ENCODE data around the gene PLB1. TPM values are rescaled to one million over a fixed set of nuclear protein-coding genes. Genes with fewer than 3 reads are reported as not detected.

The PLB1 gene
- total RNA-seq, 1 experiment from 2014 or later, result 0.40 TPM

- no peak overlapping the region for H2AFZ ChIP-seq (ENCODE audit: low read length)
- TF ChIP-seq EZH2 (IDR thresholded peaks at IDR 0.05; ENCODE audit: low read length, unreplicated experiment), result no peak
- TF ChIP-seq CTCF (conservative IDR thresholded peaks at IDR 0.05; ENCODE audit: low read depth, low read length), result no peak
- no peak for TF ChIP-seq EZH2phosphoT487 (IDR thresholded peaks at IDR 0.05; ENCODE audit: borderline replicate concordance, low read length)
- no peak overlapping the region for H3K4me3 ChIP-seq (ENCODE audit: low read length)
- ATAC-seq (no peak), DNase-seq (no peak)
- no peaks in the 10 kb centered on the region for H3K27me3 ChIP-seq (ENCODE audit: low read length)
- no peaks in the 10 kb centered on the region for H3K9me2 ChIP-seq (replicated peaks; ENCODE audit: low read length)
- H3K4me2 ChIP-seq (ENCODE audit: low read length), result no peak overlapping the region
- ChIA-PET CTCF (no interaction called here), POLR2A (ENCODE audit: unreplicated experiment) (interaction anchor here (0.6 kb wide), 1 partner anchor 50 kb away, joined by 4 read pairs; no protein-coding TSS in a partner anchor)
- no peaks in the 10 kb centered on the region for H4K20me1 ChIP-seq (ENCODE audit: low read length)
- H3K79me2 ChIP-seq (ENCODE audit: low read length), result no peaks in the 10 kb centered on the region
- H3K27ac ChIP-seq (ENCODE audit: low read length), result peak overlapping the region; percentile 94
- intact Hi-C loops (cut with micrococcal nuclease), result loop anchor here (5.0 kb wide), 1 partner anchor 50 kb away; no protein-coding TSS in a partner anchor
- no peaks in the 10 kb centered on the region for H3K36me3 ChIP-seq (ENCODE audit: low read depth, low read length)
- BruUV-seq (replicated peaks), result no TSS peak
- no peaks in the 10 kb centered on the region for H3F3A ChIP-seq (ENCODE audit: low read length, unreplicated experiment)
- H3K9me3 ChIP-seq (ENCODE audit: low read length), result no peaks in the 10 kb centered on the region
- H3K9ac ChIP-seq (ENCODE audit: low read length), result peak overlapping the region; percentile 72; the same call in 1 of the 2 replicates
- H3K4me1 ChIP-seq (ENCODE audit: insufficient read depth, low read length), result peaks cover 54% of the 10 kb centered on the region
These were observed 116.4 kb downstream of the PLB1 start for GRCh38 chr2:28612131-28612812.

- H2AFZ ChIP-seq (ENCODE audit: low read length), result no peak overlapping the region
- intact Hi-C loops (cut with micrococcal nuclease), result loop anchor here (5.0 kb wide), 1 partner anchor 49 kb away; no protein-coding TSS in a partner anchor
- peak; percentile 15 for DNase-seq
- peak overlapping the region; percentile 57 for H3K4me2 ChIP-seq (ENCODE audit: low read length)
- BruUV-seq (replicated peaks), result no TSS peak
- ATAC-seq, result no peak
- H3K9ac ChIP-seq (ENCODE audit: low read length), result peak overlapping the region; percentile 72
- CTCF ChIA-PET, result interaction anchor here (0.8 kb wide), 1 partner anchor 138 kb away, joined by 5 read pairs; the partner anchor contains the start of gene PPP1CB
- no peaks in the 10 kb centered on the region for H3F3A ChIP-seq (ENCODE audit: low read length, unreplicated experiment)
- H3K79me2 ChIP-seq (ENCODE audit: low read length), result no peaks in the 10 kb centered on the region
- TF ChIP-seq EZH2 (IDR thresholded peaks at IDR 0.05; ENCODE audit: low read length, unreplicated experiment) (no peak), EZH2phosphoT487 (IDR thresholded peaks at IDR 0.05; ENCODE audit: borderline replicate concordance, low read length) (no peak), CTCF (conservative IDR thresholded peaks at IDR 0.05; ENCODE audit: low read depth, low read length) (no peak)
- no peaks in the 10 kb centered on the region for H3K9me2 ChIP-seq (replicated peaks; ENCODE audit: low read length)
- no peaks in the 10 kb centered on the region for H3K27me3 ChIP-seq (ENCODE audit: low read length)
- POLR2A ChIA-PET (ENCODE audit: unreplicated experiment), result no interaction called here
- peak overlapping the region; percentile 94 for H3K27ac ChIP-seq (ENCODE audit: low read length)
- peaks cover 63% of the 10 kb centered on the region for H3K4me1 ChIP-seq (ENCODE audit: insufficient read depth, low read length)
- no peaks in the 10 kb centered on the region for H3K9me3 ChIP-seq (ENCODE audit: low read length)
- H3K36me3 ChIP-seq (ENCODE audit: low read depth, low read length), result no peaks in the 10 kb centered on the region
- H4K20me1 ChIP-seq (ENCODE audit: low read length), result no peaks in the 10 kb centered on the region
- no peak overlapping the region; the same call in 1 of the 2 replicates for H3K4me3 ChIP-seq (ENCODE audit: low read length)
These were observed 117.3 kb downstream of the PLB1 start for GRCh38 chr2:28613186-28613585.
